GM18867 (cell line): Measurements from ENCODE around the gene UTP14C.
"Not testable (repeated sequence)": the region's sequence is repeated elsewhere in the genome, so short reads cannot be mapped to it uniquely, and the experiment has no call there.

Experiments used
- ATAC-seq: cut with Tn5 transposase; IDR thresholded peaks from one replicate; pipeline ENCODE4 v1.9.1; 2021; ENCODE audit warnings: mild to moderate bottlenecking, moderate library complexity; ENCODE audit not compliant: unreplicated experiment

Gene UTP14C

GRCh38 chr13:52024481-52024880, at the start of gene UTP14C:
TSS of gene UTP14C (plus strand) at chr13:52024691. CDS start at chr13:52028805, 4,114 bp downstream.
- ATAC-seq: no peak

DNA sequence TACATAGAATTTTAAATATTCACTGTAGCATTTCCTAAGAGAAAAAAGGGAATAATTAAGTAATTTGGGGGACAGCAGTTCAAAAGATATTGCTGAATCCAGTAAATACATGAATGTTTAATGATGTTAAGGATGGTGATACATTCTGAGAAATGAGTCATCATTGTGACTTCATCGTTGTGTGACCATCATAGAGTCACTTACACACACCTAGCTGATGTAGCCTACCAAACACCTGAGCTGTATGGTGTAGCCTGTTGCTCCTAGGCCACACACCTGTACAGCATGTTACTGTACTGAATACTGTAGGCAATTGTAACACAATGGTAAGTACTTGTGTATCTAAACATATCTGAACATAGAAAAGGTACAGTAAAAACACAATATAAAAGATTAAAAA, 48.1 kb upstream of the UTP14C start:
- ATAC-seq: no peak

DNA sequence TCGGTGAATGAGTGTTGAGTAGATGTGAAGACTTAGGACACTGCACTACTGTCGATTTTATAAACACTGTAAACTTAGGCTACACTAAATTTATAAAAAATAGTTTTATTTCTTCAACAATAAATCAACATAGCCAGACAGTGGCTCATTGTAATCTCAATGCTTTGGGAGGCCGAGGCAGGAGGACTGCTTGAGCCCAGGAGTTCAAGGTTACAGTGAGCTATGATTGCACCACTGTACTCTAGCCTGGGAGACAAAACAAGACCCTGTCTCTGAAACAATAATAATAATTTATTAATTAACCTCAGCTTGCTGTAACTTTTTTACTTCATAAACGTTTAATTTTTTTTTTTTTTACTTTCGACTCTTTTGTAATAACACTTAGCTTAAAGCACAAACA, 47.6 kb upstream of the UTP14C start:
- ATAC-seq: no peak

DNA sequence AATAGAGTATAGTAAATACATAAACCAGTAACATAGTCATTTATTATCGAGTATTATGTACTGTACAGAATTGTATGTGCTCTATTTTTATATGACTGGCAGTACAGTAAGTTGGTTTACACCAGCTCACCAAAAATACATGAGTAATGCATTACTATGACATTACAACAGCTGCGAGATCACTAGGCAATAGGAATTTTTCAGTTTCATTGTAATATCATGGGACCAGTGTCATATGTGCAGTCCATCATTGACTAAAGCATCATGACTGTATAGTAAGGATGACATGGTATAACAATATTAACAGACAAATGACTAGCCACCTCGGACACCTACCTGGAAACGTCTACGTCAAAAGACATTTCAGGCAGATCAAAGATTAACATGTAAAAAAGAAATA, 46.9 kb upstream of the UTP14C start:
- ATAC-seq: no peak

DNA sequence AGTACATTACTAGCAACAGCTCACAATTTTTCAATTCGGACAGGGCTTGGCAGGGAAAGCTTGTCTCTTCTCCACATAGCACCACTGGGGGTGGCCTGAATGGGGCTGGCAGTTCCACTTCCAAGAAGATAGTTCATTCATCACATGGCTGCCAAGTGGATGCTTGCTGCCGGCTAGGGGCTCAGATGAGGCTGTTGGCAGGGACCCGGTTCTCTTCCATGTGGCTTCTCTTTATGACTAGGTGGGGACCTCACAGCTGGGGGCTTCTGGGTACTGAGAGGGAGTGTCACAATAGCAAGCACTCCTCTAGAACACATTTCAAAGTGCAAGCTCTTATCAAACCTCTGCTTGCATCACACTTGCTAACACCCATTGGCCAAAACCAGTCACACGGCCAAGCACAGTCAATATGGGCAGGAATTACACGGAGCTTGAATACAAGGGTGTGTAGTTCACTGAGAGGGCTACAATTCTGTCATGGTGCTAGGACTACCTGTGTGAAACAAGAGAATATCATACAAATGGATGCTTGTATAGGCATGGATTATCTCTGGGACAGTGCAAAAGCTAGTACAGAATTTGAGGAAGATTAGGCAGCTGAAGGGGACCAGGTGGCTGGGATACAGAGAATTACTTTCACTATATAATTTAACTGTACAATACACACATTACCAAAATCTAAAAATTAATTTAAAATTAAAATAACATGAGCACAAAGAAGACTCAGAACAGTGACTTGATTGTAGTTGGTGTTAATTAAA, 45.5 kb upstream of the UTP14C start:
- no peak for ATAC-seq

GRCh38 chr13:51980908-51981307, 43.6 kb upstream of the UTP14C start:
- ATAC-seq: no peak

GRCh38 chr13:51981355-51981754, 43.1 kb upstream of the UTP14C start:
- no peak for ATAC-seq

DNA sequence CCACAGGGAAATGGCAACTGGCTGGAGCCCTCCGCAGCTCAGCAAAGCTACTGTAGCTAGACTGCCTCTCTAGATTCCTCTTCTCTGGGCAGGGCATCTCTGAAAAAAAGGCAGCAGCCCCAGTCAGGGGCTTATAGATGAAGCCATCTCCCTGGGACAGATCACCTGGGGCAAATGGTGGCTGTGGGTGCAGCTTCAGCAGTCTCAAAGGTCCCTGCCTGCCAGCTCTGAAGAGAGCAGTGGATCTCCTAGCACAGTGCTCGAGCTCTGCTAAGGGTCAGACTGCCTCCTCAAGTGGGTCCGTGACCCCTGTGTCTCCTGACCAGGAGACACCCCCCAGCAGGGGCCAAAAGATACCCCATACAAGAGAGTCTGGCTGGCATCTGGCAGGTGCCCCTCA, 41.2 kb upstream of the UTP14C start:
- not testable (repeated sequence) for ATAC-seq

DNA sequence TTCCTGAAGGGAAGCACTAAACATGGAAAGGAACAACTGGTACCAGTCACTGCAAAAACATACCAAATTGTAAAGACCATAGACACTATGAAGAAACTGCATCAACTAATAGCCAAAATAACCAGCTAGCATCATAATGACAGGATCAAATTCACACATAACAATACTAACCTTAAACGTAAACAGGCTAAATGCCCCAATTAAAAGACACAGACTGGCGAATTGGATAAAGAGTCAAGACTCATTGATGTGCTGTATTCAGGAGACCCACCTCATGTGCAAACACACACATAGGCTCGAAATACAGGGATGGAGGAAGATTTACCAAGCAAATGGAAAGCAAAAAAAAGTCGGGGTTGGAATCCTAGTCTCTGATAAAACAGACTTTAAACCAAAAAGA, 39.6 kb upstream of the UTP14C start:
- not testable (repeated sequence) for ATAC-seq

DNA sequence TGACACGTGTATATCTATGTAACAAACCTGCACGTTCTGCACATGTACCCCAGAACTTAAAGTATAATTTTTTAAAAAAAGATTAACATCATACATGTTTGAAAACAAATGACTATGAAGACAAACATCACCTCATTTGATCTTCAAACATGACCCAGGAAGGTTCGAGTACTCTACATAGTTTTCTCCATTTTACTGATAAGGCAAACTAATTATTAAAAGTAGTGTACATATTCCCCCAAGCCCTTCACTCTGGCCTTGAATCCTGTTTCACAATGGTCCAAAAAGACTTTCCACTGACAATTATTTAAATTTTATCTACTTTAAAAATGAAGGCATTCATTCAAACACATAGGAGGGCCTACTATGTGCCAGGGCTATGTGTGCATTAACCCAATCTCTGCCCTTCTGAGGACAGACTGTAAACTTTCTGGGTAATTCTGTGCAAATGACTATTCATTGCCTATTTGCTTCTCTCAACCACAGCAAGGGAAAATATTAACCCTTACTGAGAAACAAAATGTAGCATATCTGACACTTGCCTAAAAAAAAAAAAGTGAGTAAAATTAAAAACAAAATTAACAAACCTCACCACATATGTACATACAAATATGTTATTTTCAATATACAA, 35.4 kb upstream of the UTP14C start:
- no peak for ATAC-seq

- ATAC-seq: no peak
Observed at GRCh38 chr13:51993713-51994112, 30.8 kb upstream of the UTP14C start.

GRCh38 chr13:51995677-51996551, 28.6 kb upstream of the UTP14C start:
- ATAC-seq: no peak

- no peak for ATAC-seq
Observed at GRCh38 chr13:51996641-51997040, 27.9 kb upstream of the UTP14C start.

GRCh38 chr13:51997186-51997585, 27.3 kb upstream of the UTP14C start:
- ATAC-seq: no peak

- no peak for ATAC-seq
Observed at GRCh38 chr13:51997641-51998330, 26.7 kb upstream of the UTP14C start.

DNA sequence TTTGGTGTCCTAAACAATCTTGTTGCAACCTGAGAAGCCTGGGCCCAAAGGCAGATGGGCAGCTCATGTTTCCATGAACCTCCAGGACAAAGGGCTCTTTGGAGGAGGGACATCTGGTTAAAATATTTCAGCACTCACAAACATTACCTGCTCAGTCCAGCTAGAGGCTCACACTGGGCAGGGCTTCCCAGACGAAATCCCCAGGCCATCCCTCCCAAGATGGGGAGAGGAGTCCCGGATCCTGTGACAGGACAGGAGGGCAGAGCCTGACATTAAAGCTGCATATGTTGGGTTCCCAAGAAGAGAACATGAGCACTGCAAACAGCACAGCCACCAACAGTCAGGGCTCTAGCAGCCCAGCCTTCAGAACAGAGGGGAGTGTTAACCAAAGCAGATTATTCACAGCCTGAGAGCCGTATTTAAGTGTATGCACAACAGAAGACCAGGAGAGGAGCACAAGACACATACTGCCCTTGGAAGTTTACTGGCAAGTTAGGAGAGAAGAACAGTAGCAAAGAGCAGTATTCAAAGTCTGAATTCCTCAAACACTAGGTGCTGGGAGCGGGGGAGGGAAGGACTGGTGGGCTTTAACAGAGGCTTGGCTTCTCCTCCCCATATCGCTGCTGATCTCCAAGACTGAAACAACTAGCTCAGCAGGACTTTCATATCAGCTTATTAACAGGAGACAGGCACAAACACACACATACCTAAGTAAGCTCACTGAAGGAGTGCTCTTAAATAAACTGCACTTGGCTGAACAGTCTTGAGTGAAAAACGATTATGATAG, 25.6 kb upstream of the UTP14C start:
- ATAC-seq: no peak

- no peak for ATAC-seq
Observed at GRCh38 chr13:51999510-51999911, 25.0 kb upstream of the UTP14C start.

- ATAC-seq: no peak
Observed at GRCh38 chr13:51999921-52000320, 24.6 kb upstream of the UTP14C start.

GRCh38 chr13:52001120-52001731, 23.3 kb upstream of the UTP14C start:
- ATAC-seq: peak; percentile 91

DNA sequence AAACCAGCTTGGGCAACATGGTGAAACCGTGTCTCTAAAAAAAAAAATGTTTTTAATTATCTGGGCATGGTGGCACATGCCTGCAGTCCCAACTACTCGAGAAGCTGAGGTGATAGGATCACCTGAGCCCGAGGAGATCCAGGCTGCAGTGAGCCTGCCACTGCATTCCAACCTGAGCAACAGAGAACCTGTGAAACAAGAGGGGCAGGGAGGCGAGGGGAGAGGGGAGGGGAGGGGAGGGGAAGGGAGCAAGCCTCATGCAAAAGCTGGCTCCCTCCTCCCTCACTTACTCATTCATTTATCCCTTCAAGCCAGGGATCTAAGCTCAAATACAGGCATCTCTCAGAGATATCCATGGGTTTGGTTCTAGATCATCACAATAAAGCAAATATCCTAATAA, 22.1 kb upstream of the UTP14C start:
- no peak for ATAC-seq
